Gastrocnemius medialis (tissue), 4 donors: ENCODE results near the gene CSGALNACT2.

Experiments used
- CTCF ChIP-seq, 5 experiments: fragments of 450-650 bp in 3 of 5; fragments of 200-600 bp in 2 of 5; sonication (generic) in 2 of 5; IDR thresholded peaks in 4 of 5; conservative IDR thresholded peaks in 1 of 5; 1 replicate in 4 of 5; 2 replicates in 1 of 5; pipeline ENCODE4 v1.5.1; 2016 to 2019; ENCODE audit warnings: antibody characterized with exemption in 5 of 5, mild to moderate bottlenecking in 3 of 5, moderate library complexity in 3 of 5
- POLR2A ChIP-seq, 2 donors: fragments of 450-650 bp; IDR thresholded peaks; one replicate each; pipeline ENCODE4 v1.6.1; 2017; ENCODE audit warnings: antibody characterized with exemption in 2 of 2, mild to moderate bottlenecking in 2 of 2, moderate library complexity in 2 of 2

- TF ChIP-seq CTCF (IDR thresholded peaks at IDR 0.05 in 4 of 5, conservative IDR thresholded peaks at IDR 0.05 in 1 of 5) (no peak), POLR2A (IDR thresholded peaks at IDR 0.05) (no peak)
Measured at GRCh38 chr10:43210556-43210955, 72.3 kb downstream of the CSGALNACT2 start.
